Measurements from ENCODE around the gene WNT10A. TPM values are rescaled to one million over a fixed set of nuclear protein-coding genes. Genes with fewer than 3 reads are reported as not detected.

Gene WNT10A
- total RNA-seq, 1 experiment from 2014 or later: 1.5 TPM

DNA sequence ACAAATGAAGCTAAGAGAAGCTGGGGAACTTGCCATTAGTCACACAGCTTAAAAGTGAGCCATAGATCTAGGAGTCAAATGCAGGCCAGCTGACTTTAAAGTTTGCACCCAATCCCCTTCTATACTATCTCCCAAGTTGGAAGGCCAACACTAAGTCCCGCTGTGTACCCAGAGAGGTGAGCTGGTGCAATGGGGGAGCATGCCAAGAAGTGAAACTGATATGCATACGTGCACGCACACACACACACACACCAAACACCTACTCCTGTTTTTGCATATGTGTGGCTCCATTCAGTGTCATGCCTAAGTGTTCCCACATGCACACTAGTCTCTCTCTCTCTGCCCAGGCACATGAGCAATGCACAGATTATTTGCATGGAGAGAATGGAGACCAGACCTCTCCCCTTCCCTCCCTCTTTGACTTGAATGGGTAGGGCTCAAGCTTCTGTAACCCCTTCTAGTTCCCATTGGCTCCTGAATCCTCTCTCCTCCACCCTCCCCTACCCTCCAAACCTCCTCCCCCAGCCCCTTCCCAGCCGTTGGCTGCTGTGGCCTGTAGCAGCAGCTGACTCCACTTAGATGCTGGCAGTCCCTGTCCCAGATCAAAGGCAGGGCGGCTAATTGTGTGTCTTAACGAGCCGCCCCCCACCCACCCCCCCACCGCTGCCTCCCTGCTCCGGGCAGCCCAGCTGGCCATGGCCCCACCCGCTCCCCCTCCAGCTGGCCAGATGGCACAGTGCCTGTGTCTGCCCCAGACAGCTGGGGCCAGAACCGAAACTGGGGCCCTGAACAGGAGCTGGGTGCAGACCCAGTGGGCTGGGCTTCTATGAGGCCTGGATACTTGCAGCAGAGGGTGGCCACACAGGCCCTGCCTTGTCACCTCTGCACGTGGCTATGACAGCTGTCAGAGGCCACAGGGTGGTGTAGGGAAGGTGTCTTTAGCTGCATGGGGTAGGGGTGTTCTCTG is 5.6 kb downstream of the WNT10A start:
- intact Hi-C loops (cut with micrococcal nuclease): no loop called here
- no peak for DNase-seq (ENCODE audit: low read depth, low spot score)
- Histone ChIP-seq H4K20me1 (ENCODE audit: insufficient read depth) (no peaks in the 10 kb centered on the region), H3K79me2 (ENCODE audit: insufficient read depth, low read length) (no peaks in the 10 kb centered on the region), H3K4me3 (replicated peaks in 1 of 2; ENCODE audit: low read depth in 1 of 2, low read length in 2 of 2) (no peak overlapping the region), H3K9me3 (ENCODE audit: control insufficient read depth in 1 of 2, insufficient read depth in 1 of 2, low read depth in 1 of 2, low read length in 2 of 2) (no peaks in the 10 kb centered on the region), H3K9me2 (ENCODE audit: insufficient read depth) (no peaks in the 10 kb centered on the region), H3K9ac (ENCODE audit: low read length) (no peak overlapping the region), H3K27ac (ENCODE audit: low read depth, low read length) (no peak overlapping the region), H3K27me3 (ENCODE audit: insufficient read depth, low read length) (no peaks in the 10 kb centered on the region), H3K36me3 (ENCODE audit: control insufficient read depth in 1 of 2, insufficient read depth in 2 of 2, low read length in 2 of 2) (no peaks in the 10 kb centered on the region), H2AFZ (ENCODE audit: low read depth, low read length, poor library complexity, severe bottlenecking) (no peak overlapping the region), H3K4me2 (ENCODE audit: low read length) (no peak overlapping the region), H3K4me1 (ENCODE audit: control insufficient read depth in 1 of 2, insufficient read depth in 2 of 2, low read length in 2 of 2) (peaks cover 15 to 21% of the 10 kb centered on the region in 2 experiments)
- TF ChIP-seq, protein P1, sequence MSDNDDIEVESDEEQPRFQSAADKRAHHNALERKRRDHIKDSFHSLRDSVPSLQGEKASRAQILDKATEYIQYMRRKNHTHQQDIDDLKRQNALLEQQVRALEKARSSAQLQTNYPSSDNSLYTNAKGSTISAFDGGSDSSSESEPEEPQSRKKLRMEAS (IDR thresholded peaks at IDR 0.05): no peak
- TF ChIP-seq SIN3A (IDR thresholded peaks at IDR 0.05; ENCODE audit: low read depth) (no peak), SP1 (IDR thresholded peaks at IDR 0.05; ENCODE audit: low read depth) (no peak), YY1 (IDR thresholded peaks at IDR 0.05; ENCODE audit: extremely low read depth, insufficient replicate concordance, low read depth, low read length) (no peak), EZH2phosphoT487 (IDR thresholded peaks at IDR 0.05; ENCODE audit: borderline replicate concordance) (no peak)
- TF ChIP-seq, protein P2, sequence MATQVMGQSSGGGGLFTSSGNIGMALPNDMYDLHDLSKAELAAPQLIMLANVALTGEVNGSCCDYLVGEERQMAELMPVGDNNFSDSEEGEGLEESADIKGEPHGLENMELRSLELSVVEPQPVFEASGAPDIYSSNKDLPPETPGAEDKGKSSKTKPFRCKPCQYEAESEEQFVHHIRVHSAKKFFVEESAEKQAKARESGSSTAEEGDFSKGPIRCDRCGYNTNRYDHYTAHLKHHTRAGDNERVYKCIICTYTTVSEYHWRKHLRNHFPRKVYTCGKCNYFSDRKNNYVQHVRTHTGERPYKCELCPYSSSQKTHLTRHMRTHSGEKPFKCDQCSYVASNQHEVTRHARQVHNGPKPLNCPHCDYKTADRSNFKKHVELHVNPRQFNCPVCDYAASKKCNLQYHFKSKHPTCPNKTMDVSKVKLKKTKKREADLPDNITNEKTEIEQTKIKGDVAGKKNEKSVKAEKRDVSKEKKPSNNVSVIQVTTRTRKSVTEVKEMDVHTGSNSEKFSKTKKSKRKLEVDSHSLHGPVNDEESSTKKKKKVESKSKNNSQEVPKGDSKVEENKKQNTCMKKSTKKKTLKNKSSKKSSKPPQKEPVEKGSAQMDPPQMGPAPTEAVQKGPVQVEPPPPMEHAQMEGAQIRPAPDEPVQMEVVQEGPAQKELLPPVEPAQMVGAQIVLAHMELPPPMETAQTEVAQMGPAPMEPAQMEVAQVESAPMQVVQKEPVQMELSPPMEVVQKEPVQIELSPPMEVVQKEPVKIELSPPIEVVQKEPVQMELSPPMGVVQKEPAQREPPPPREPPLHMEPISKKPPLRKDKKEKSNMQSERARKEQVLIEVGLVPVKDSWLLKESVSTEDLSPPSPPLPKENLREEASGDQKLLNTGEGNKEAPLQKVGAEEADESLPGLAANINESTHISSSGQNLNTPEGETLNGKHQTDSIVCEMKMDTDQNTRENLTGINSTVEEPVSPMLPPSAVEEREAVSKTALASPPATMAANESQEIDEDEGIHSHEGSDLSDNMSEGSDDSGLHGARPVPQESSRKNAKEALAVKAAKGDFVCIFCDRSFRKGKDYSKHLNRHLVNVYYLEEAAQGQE (IDR thresholded peaks at IDR 0.05; ENCODE audit: low read depth): no peak
- ATAC-seq: no peak
- ChIA-PET POLR2A (no interaction called here), RAD21 (ENCODE audit: low non-redundant PET in 1 of 2, low total read pairs in 2 of 2, uncharacterized antibody in 2 of 2, unreplicated experiment in 2 of 2) (no interaction called here), CTCF (interaction anchor here (0.7 to 15.1 kb wide), 4 partner anchors 9 to 11 kb away, joined by 5 to 278 read pairs (median 17); no protein-coding TSS in a partner anchor)
- no TSS peak for BruUV-seq (replicated peaks)
